GM10266 (cell line): Measurements from ENCODE around the gene SORCS2.

Experiments used
- DNase-seq: peaks from one replicate; pipeline ENCODE4 v3.0.0; 2012; ENCODE audit errors: extremely low spot score
- TF ChIP-seq, protein P1 (sequence below): IDR thresholded peaks from 2 replicates; pipeline ENCODE4 v1.5.1; 2012; ENCODE audit warnings: mild to moderate bottlenecking, low read depth; ENCODE audit not compliant: control insufficient read depth, insufficient read depth; ENCODE audit errors: missing control alignments

SORCS2 gene

GRCh38 chr4:7626531-7626930 is 434.2 kb downstream of the SORCS2 start:
- no peak for DNase-seq
- TF ChIP-seq, protein P1, sequence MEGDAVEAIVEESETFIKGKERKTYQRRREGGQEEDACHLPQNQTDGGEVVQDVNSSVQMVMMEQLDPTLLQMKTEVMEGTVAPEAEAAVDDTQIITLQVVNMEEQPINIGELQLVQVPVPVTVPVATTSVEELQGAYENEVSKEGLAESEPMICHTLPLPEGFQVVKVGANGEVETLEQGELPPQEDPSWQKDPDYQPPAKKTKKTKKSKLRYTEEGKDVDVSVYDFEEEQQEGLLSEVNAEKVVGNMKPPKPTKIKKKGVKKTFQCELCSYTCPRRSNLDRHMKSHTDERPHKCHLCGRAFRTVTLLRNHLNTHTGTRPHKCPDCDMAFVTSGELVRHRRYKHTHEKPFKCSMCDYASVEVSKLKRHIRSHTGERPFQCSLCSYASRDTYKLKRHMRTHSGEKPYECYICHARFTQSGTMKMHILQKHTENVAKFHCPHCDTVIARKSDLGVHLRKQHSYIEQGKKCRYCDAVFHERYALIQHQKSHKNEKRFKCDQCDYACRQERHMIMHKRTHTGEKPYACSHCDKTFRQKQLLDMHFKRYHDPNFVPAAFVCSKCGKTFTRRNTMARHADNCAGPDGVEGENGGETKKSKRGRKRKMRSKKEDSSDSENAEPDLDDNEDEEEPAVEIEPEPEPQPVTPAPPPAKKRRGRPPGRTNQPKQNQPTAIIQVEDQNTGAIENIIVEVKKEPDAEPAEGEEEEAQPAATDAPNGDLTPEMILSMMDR, result no peak

GRCh38 chr4:7627251-7628250 is 435.2 kb downstream of the SORCS2 start:
- DNase-seq, result no peak
- TF ChIP-seq, protein P1, result no peak

- TF ChIP-seq, protein P1, result no peak
Observed at GRCh38 chr4:7628432-7628831, 436.1 kb downstream of the SORCS2 start.

GRCh38 chr4:7629501-7630254 is 437.3 kb downstream of the SORCS2 start:
- TF ChIP-seq, protein P1, result no peak
- DNase-seq, result no peak

More at GRCh38 chr4:7628432-7628831, 436.1 kb downstream of the SORCS2 start:
- no peak for DNase-seq

- TF ChIP-seq, protein P1, result no peak
- no peak for DNase-seq
Observed at GRCh38 chr4:7630568-7631287, 438.4 kb downstream of the SORCS2 start.

- no peak for DNase-seq
- TF ChIP-seq, protein P1, result no peak
Observed at GRCh38 chr4:7631288-7632014, 439.1 kb downstream of the SORCS2 start.
